Measurements from ENCODE around the gene SOX8. TPM values are rescaled to one million over a fixed set of nuclear protein-coding genes. Genes with fewer than 3 reads are reported as not detected.

SOX8 gene
- polyA plus RNA-seq, 6 donors from 2014 or later = not detected

GRCh38 chr16:1000608-1001007 is 19.0 kb downstream of the SOX8 start:
- H3K4me3 Mint-ChIP-seq = peak overlapping the region in 1 of 8 donors; percentile 6
- no peak for DNase-seq
- H3K27me3 Mint-ChIP-seq = peaks cover 5 to 37% (median 32%) of the 10 kb centered on the region in 3 donors
- peaks cover 3 to 13% (median 12%) of the 10 kb centered on the region in 7 donors for H3K9me3 Mint-ChIP-seq
- no peak overlapping the region for H3K27ac Mint-ChIP-seq
- peaks cover 0 to 5% (median 2%) of the 10 kb centered on the region in 3 donors for H3K4me1 Mint-ChIP-seq
- peaks cover 9 to 14% of the 10 kb centered on the region in 2 donors for H3K36me3 Mint-ChIP-seq
- ATAC-seq (ENCODE audit: low read depth in 2 of 2) = no peak

- DNase-seq (no peak), ATAC-seq (ENCODE audit: low read depth in 2 of 2) (no peak)
- peaks cover 0 to 5% (median 2%) of the 10 kb centered on the region in 3 donors for H3K4me1 Mint-ChIP-seq
- peaks cover under 1 to 34% (median 28%) of the 10 kb centered on the region in 3 donors for H3K27me3 Mint-ChIP-seq
- H3K9me3 Mint-ChIP-seq = peaks cover under 1 to 8% (median 7%) of the 10 kb centered on the region in 7 donors
- H3K36me3 Mint-ChIP-seq = peaks cover 4 to 9% of the 10 kb centered on the region in 2 donors
- no peak overlapping the region for H3K27ac Mint-ChIP-seq
- no peak overlapping the region for H3K4me3 Mint-ChIP-seq
These were observed 19.5 kb downstream of the SOX8 start for GRCh38 chr16:1001096-1001495.

GRCh38 chr16:1002399-1003166 is 21.0 kb downstream of the SOX8 start:
- ATAC-seq (ENCODE audit: low read depth in 2 of 2) (no peak), DNase-seq (no peak)
- Mint-ChIP-seq H3K36me3 (no peaks in the 10 kb centered on the region), H3K27ac (no peak overlapping the region), H3K4me3 (no peak overlapping the region), H3K9me3 (no peaks in the 10 kb centered on the region), H3K4me1 (peaks cover 0 to 5% (median under 1%) of the 10 kb centered on the region in 3 donors), H3K27me3 (peaks cover 0 to 19% (median 18%) of the 10 kb centered on the region in 3 donors)

GRCh38 chr16:1003391-1004347 is 22.1 kb downstream of the SOX8 start:
- Mint-ChIP-seq H3K4me3 (no peak overlapping the region), H3K9me3 (no peaks in the 10 kb centered on the region), H3K36me3 (no peaks in the 10 kb centered on the region), H3K27ac (peak overlapping the region in 1 of 6 donors; percentile 53), H3K4me1 (peaks cover 0 to 5% (median 0%) of the 10 kb centered on the region in 3 donors), H3K27me3 (peaks cover 3 to 12% (median 12%) of the 10 kb centered on the region in 3 donors)
- no peak for DNase-seq
- no peak for ATAC-seq (ENCODE audit: low read depth in 2 of 2)

- Mint-ChIP-seq H3K36me3 (no peaks in the 10 kb centered on the region), H3K4me1 (peaks cover 0 to 5% (median 0%) of the 10 kb centered on the region in 3 donors), H3K27me3 (peaks cover 6 to 16% (median 15%) of the 10 kb centered on the region in 3 donors), H3K9me3 (no peaks in the 10 kb centered on the region), H3K27ac (peak overlapping the region in 1 of 6 donors; percentile 15), H3K4me3 (peak overlapping the region in 1 of 8 donors; percentile 47)
- no peak for ATAC-seq (ENCODE audit: low read depth in 2 of 2)
- no peak for DNase-seq
These were observed 23.7 kb downstream of the SOX8 start for GRCh38 chr16:1005286-1005685.

GRCh38 chr16:1006781-1007180 is 25.2 kb downstream of the SOX8 start:
- Mint-ChIP-seq H3K27me3 (peaks cover 6 to 26% (median 26%) of the 10 kb centered on the region in 3 donors), H3K4me3 (no peak overlapping the region), H3K9me3 (no peaks in the 10 kb centered on the region), H3K36me3 (no peaks in the 10 kb centered on the region), H3K27ac (no peak overlapping the region), H3K4me1 (peaks cover 0 to 5% (median 0%) of the 10 kb centered on the region in 3 donors)
- DNase-seq (no peak), ATAC-seq (ENCODE audit: low read depth in 2 of 2) (no peak)

- peaks cover 6 to 27% (median 26%) of the 10 kb centered on the region in 3 donors for H3K27me3 Mint-ChIP-seq
- H3K9me3 Mint-ChIP-seq = no peaks in the 10 kb centered on the region
- H3K36me3 Mint-ChIP-seq = no peaks in the 10 kb centered on the region
- H3K4me1 Mint-ChIP-seq = peaks cover 0 to 5% (median 0%) of the 10 kb centered on the region in 3 donors
- no peak for ATAC-seq (ENCODE audit: low read depth in 2 of 2)
- H3K27ac Mint-ChIP-seq = no peak overlapping the region
- no peak for DNase-seq
- H3K4me3 Mint-ChIP-seq = no peak overlapping the region
These were observed 25.8 kb downstream of the SOX8 start for GRCh38 chr16:1007284-1007850.

GRCh38 chr16:1008085-1008484 is 26.5 kb downstream of the SOX8 start:
- no peaks in the 10 kb centered on the region for H3K36me3 Mint-ChIP-seq
- DNase-seq (no peak), ATAC-seq (ENCODE audit: low read depth in 2 of 2) (no peak)
- no peaks in the 10 kb centered on the region for H3K9me3 Mint-ChIP-seq
- H3K4me3 Mint-ChIP-seq = no peak overlapping the region
- H3K27me3 Mint-ChIP-seq = peaks cover 6 to 27% (median 26%) of the 10 kb centered on the region in 3 donors
- H3K4me1 Mint-ChIP-seq = peaks cover 0 to 5% (median 0%) of the 10 kb centered on the region in 3 donors
- no peak overlapping the region for H3K27ac Mint-ChIP-seq

GRCh38 chr16:1009358-1010150 is 28.0 kb downstream of the SOX8 start:
- Mint-ChIP-seq H3K27me3 (peaks cover 6 to 27% (median 26%) of the 10 kb centered on the region in 3 donors), H3K4me3 (no peak overlapping the region), H3K36me3 (no peaks in the 10 kb centered on the region), H3K4me1 (no peaks in the 10 kb centered on the region), H3K9me3 (no peaks in the 10 kb centered on the region), H3K27ac (no peak overlapping the region)
- no peak for ATAC-seq (ENCODE audit: low read depth in 2 of 2)
- no peak for DNase-seq

GRCh38 chr16:1010251-1010650 is 28.7 kb downstream of the SOX8 start:
- no peak overlapping the region for H3K4me3 Mint-ChIP-seq
- H3K4me1 Mint-ChIP-seq = no peaks in the 10 kb centered on the region
- H3K9me3 Mint-ChIP-seq = no peaks in the 10 kb centered on the region
- DNase-seq (no peak), ATAC-seq (ENCODE audit: low read depth in 2 of 2) (no peak)
- no peaks in the 10 kb centered on the region for H3K36me3 Mint-ChIP-seq
- no peak overlapping the region for H3K27ac Mint-ChIP-seq
- H3K27me3 Mint-ChIP-seq = peaks cover 6 to 27% (median 26%) of the 10 kb centered on the region in 3 donors

- Mint-ChIP-seq H3K27ac (no peak overlapping the region), H3K9me3 (no peaks in the 10 kb centered on the region), H3K27me3 (peaks cover 6 to 27% (median 26%) of the 10 kb centered on the region in 3 donors), H3K4me3 (no peak overlapping the region), H3K4me1 (no peaks in the 10 kb centered on the region), H3K36me3 (no peaks in the 10 kb centered on the region)
- ATAC-seq (ENCODE audit: low read depth in 2 of 2) (no peak), DNase-seq (no peak)
These were observed 29.2 kb downstream of the SOX8 start for GRCh38 chr16:1010815-1011214.

- H3K4me1 Mint-ChIP-seq = no peaks in the 10 kb centered on the region
- no peak for ATAC-seq (ENCODE audit: low read depth in 2 of 2)
- H3K27ac Mint-ChIP-seq = peak overlapping the region in 1 of 6 donors; percentile 92
- peaks cover 6 to 27% (median 26%) of the 10 kb centered on the region in 3 donors for H3K27me3 Mint-ChIP-seq
- H3K9me3 Mint-ChIP-seq = peaks cover 0 to 2% (median 0%) of the 10 kb centered on the region in 7 donors
- no peaks in the 10 kb centered on the region for H3K36me3 Mint-ChIP-seq
- DNase-seq = no peak
- H3K4me3 Mint-ChIP-seq = no peak overlapping the region
These were observed 29.9 kb downstream of the SOX8 start for GRCh38 chr16:1011316-1012082.

Measured in naive B cell (primary cell).